Activated naive CD4-positive, alpha-beta T cell treated with anti-CD3 and anti-CD28 coated beads, Interleukin-2, amount 50 U/mL, for 72 hours (primary cell): ENCODE data around the gene DHH. TPM values are rescaled to one million over a fixed set of nuclear protein-coding genes. Genes with fewer than 3 reads are reported as not detected.

Experiments used
- ATAC-seq, 2 donors: fragments of 150-1000 bp; cut with Tn5 transposase; 2 replicates each; pipeline ENCODE4 v1.10.0; 2021; ENCODE audit warnings: mild to moderate bottlenecking in 2 of 2, moderate library complexity in 2 of 2
- DNase-seq, 2 donors: peaks; one replicate each; pipeline ENCODE4 v3.0.0; 2021 to 2022; ENCODE audit warnings: low spot score in 2 of 2
- H3K27ac Mint-ChIP-seq, 2 donors: one replicate each; pipeline ENCODE4 v1.8.0; 2022; ENCODE audit warnings: mild to moderate bottlenecking in 2 of 2, mixed read lengths in 2 of 2
- H3K36me3 Mint-ChIP-seq, 2 donors: one replicate each; pipeline ENCODE4 v1.8.0; 2022; ENCODE audit warnings: mixed read lengths in 2 of 2
- H3K9me3 Mint-ChIP-seq, 2 donors: one replicate each; pipeline ENCODE4 v1.8.0; 2022; ENCODE audit warnings: mixed read lengths in 2 of 2
- total RNA-seq, 2 donors: library from RNA; stranded (reverse); gene quantifications; one replicate each; pipeline ENCODE4 v1.2.3, GENCODE V29; 2022

DHH gene
- total RNA-seq, 2 donors from 2014 or later: 0.19 to 1.0 TPM

DNA sequence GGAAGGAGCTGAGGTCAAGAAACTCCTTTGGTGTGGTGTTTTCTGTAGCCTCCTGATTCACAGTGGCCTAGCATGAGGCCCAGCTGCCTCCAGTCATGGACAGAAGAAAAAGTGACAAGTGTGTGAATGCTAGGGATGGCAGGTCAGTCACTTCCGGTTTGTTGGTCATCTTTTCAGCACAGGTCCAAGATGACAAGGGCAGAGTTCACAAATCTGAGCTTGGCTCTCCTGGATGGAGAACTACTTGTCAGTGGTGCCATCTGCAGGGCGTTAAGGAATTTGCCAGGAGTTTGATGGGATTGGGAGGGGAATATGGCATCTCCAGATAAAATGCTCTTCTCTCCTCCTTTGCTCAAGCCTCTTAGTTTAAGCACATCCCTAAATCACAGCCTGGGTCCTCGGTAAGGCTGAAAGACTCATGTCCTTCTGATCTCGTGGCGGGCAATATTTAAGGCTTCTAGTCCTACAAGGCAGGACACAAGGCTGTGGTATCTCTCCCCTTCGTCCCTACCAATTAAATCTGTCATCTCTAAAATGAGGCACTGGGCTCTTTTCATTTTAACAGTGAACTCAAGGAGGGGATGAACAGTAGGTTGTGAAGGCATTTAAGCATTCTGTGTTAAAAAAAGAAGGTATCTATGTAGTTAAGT lies 26.6 kb upstream of the DHH start:
- no peaks in the 10 kb centered on the region for H3K36me3 Mint-ChIP-seq
- DNase-seq: no peak
- peak; percentile 4 to 56 for ATAC-seq
- no peaks in the 10 kb centered on the region for H3K9me3 Mint-ChIP-seq
- peak overlapping the region in 1 of 2 donors; percentile 50 for H3K27ac Mint-ChIP-seq

DNA sequence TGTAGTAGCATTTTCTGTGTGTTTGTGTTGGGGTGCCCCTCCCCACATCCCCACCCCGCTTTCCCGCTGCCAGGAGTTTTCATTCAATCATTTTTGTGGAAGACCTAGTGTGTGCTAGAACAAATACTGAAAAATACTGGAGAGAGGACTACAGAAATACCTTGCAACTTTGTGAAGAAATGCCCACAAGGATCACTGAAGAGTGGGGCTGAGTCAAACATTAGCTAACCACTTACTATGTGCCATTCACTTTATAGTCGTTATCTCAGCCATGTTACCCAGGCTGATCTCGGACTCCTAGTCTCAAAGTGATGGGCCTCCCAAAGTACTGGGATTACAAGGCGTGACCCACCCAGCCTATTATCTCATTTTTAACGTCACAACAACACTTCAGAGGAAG lies 16.6 kb upstream of the DHH start:
- no peak for DNase-seq
- Mint-ChIP-seq H3K36me3 (peaks cover 5 to 7% of the 10 kb centered on the region in 2 donors), H3K27ac (peak overlapping the region; percentile 97 to 98), H3K9me3 (no peaks in the 10 kb centered on the region)
- peak; percentile 5 to 42 for ATAC-seq

DNA sequence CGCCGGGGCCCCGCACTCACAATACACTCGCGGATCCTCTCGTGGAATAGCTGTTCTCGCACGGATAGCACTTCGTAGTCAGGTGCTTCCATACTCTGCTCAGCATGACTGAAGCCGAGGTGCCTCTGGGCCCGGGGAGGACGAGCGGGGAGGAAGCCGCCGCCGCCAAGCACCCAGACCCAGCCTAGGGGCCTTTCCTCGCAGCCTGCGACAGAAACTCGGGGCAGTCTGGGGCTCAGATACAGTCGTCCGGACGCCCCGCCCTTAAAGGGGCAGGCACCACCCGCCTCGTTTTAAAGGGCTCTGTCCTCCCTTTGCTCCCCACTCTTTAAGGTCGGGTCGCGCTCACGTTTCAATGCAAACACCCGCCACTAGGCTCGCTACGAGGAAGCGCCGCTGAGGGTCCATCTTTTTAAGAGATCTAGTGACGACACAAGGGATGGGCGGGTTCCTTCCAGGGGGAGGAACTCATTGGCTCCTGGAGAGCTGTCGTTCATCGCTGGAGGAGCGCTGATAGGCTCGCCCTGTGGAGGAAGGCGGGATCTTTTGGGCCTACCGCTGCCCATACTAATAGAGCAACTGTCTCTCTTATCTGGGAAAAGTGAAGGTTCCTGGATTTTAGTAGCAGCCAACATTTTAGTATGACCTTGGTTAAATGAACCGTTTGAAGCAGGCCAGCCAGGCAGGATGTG lies 16.0 kb upstream of the DHH start, which contains the start of gene LMBR1L:
LMBR1L (minus strand) TSS at position 384 of the 692 bp plus-strand sequence; CDS start at position 92, 292 bp downstream.
- H3K9me3 Mint-ChIP-seq: no peaks in the 10 kb centered on the region
- peak within 1 kb of the TSS; percentile 97 to 98 for H3K27ac Mint-ChIP-seq

DNA sequence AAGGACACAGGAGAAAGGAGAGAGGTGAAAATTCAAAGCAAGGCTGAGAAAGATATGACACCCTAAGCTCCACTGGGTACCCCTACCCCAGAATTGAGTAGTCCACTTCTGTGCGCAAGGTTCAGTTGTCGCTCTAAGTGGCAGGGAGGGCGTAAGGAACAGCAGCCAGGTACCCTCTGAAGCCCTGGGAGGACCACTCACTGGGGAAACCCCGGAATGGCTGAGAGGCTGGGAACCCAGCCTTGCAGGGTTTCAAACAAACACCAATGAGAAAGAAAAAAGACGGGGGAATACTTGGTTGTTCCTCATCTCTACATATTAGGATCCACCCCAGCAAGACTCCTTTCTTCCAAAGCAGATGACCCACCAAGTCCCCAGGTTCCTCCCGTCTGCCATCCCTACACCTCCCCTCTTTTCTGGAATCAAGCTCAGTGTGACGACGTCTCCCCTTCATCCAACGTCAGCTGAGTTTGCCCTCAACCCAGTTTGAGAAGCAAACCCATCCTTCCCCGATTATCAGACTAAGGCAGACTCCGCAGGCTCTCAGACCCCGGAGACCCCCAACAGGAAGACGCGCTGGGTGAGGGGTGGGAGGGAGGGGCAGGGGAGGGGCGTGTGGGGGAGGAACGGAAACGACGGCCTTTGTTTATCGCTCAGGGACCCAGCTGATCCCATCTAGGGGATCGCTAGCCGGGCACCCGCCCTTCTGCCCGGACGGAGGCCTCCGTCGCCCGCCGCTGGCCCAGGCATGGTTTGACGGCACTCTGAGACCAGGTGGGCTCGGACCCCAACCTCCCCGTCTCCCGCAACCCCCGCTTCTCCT lies 15.3 kb upstream of the DHH start:
- ATAC-seq: no peak

More for the DNA sequence above, 16.0 kb upstream of the DHH start, which contains the start of gene LMBR1L:
- ATAC-seq: peak; percentile 99 to 100
- peaks cover 5 to 7% of the 10 kb centered on the region in 2 donors for H3K36me3 Mint-ChIP-seq
- DNase-seq: peak; percentile 88 to 93

DNA sequence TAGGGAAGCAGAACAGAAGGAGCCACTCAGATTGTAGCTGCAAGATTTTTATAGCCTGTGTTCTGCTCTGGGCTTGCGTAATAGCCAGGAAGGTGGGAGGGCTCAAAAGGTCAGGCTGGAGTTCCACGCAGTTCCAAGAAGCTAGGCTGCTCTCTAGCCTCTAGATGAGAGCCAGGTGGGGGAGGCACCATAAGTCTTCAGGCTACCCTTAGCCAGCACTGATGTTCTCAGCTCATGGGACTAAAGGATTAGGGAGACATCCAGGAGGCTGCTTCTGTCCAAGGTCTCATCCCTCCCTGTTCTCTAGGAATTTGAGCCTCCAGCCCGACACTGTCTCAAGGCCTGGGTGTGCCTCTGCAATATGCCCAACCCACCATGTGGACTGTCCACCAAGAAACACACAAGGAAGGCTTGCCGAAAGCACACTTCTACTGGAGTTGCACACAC lies 14.4 kb upstream of the DHH start:
- no peaks in the 10 kb centered on the region for H3K9me3 Mint-ChIP-seq
- peaks cover 5 to 7% of the 10 kb centered on the region in 2 donors for H3K36me3 Mint-ChIP-seq
- ATAC-seq: no peak
- no peak for DNase-seq
- H3K27ac Mint-ChIP-seq: peak overlapping the region in 1 of 2 donors; percentile 97

More for the DNA sequence above, 15.3 kb upstream of the DHH start:
- Mint-ChIP-seq H3K9me3 (no peaks in the 10 kb centered on the region), H3K27ac (peak overlapping the region; percentile 97 to 98), H3K36me3 (peaks cover 5 to 7% of the 10 kb centered on the region in 2 donors)
- no peak for DNase-seq

DNA sequence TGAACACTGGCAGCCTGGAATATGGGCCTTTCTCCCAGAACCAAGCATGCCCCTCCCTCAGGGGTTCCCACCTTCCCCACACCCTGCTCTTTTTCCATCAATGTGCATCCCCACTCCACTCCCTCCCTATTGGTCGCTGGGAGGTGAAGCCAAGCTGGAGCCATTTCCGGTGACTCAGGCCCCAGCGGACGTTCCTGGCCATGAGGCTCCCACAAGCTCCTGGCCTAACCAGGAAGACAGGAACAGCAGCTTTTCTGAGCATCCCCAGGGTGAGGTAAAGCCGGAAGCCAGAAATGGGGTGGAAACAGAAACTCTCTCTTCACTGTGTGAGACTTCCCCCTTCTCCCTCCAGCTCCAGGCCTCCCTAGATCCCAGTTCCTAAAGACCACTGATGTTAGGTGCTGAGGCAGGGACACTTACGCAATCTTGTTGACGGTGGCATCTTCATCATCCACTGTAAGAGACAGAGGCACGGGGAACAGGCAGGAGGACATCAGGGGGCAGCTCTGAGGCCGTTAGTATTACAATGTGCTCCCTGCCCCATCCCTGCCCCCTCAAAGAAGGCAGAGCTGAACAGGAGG lies 11.0 kb upstream of the DHH start:
- Mint-ChIP-seq H3K9me3 (no peaks in the 10 kb centered on the region), H3K27ac (no peak overlapping the region), H3K36me3 (peaks cover 4% of the 10 kb centered on the region in 2 donors)
- ATAC-seq (no peak), DNase-seq (no peak)

DNA sequence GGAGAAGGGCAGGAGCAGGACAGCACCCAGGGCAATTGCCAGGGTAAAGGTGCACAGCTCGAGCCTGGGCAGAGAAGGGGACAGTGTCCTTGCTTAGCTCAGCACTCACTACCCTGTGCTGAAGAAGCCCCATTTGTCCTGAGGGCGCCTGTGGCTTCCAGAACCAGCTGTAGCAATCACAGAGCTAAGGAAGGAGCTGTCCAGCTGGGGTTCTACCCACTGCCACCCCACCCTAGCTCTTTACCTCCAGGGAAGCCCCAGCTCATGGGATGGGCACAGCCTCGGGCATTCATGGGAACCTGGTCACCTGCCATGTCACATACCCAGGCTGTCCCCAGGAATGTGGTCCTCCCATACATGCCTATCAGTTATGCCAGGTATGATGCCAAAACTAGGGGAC lies 10.2 kb upstream of the DHH start:
- H3K9me3 Mint-ChIP-seq: no peaks in the 10 kb centered on the region
- no peaks in the 10 kb centered on the region for H3K36me3 Mint-ChIP-seq
- H3K27ac Mint-ChIP-seq: no peak overlapping the region
- ATAC-seq (no peak), DNase-seq (no peak)

DNA sequence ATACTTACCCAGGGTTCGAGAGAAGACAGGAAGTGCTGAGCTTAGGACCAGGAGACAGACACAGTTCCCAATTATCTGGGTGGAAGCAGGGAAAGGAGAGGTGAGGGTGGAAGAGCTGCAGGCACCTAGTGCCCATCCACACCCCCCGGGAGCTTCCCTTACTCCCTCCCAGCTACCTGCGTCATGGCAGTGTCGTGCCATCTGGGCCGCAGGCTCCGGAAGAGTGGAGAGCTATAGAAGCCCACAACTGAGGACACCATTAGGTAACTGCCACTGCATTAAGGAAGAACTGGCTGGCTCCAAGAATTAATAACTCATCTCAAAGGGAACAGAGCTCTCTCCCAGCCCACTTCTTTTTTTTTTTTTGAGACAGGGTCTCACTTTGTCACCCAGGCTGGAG lies 5.8 kb upstream of the DHH start:
- no peak for ATAC-seq
- H3K9me3 Mint-ChIP-seq: no peaks in the 10 kb centered on the region

DNA sequence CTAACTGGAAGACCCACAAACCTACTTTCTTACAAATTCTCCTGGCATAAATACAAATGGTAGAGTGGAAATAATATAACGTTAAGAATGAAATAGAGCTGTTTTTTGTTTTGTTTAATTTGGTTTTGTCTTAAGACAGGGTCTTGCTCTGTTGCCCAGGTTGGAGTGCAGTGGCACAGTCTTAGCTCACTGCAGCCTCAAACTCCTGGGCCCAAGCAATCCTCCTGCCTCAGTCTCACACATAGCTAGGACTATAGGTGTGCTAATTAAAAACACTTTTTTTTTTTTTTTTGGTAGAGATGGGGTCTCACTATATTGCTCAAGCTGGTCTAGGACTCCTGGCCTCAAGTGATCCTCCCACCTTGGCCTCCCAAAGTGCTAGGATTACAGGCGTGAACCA lies 4.1 kb upstream of the DHH start:
- H3K9me3 Mint-ChIP-seq: no peaks in the 10 kb centered on the region
- H3K27ac Mint-ChIP-seq: no peak overlapping the region
- DNase-seq (no peak), ATAC-seq (no peak)
- peaks cover 0 to 10% of the 10 kb centered on the region in 2 donors for H3K36me3 Mint-ChIP-seq

More for the DNA sequence above, 5.8 kb upstream of the DHH start:
- no peak overlapping the region for H3K27ac Mint-ChIP-seq
- peaks cover 0 to 4% of the 10 kb centered on the region in 2 donors for H3K36me3 Mint-ChIP-seq
- DNase-seq: no peak

DNA sequence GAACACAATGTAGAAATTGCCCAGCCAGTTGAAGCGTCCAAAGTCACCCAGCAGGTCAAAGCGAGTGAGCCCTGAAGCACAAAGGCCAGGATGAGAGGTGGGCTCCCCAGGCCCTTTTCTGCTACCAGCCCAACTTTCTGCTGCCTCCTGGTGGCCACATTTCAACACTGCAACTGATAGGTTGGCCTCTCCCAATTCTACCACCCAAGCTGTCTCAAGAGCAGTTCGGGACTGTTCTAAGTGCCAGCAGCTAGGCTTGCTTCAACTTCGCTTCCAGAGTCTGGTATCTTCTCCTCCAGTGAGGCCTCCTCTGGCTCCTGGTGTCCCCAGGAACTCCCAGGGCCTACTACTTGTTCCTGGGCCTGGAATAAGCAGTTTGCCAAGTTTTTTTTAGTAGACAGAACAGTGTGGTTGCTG lies 3.4 kb upstream of the DHH start:
- Mint-ChIP-seq H3K9me3 (no peaks in the 10 kb centered on the region), H3K27ac (no peak overlapping the region), H3K36me3 (peaks cover 0 to 10% of the 10 kb centered on the region in 2 donors)
- DNase-seq (peak in 1 of 2 donors; percentile 71), ATAC-seq (peak; percentile 48 to 69)

DNA sequence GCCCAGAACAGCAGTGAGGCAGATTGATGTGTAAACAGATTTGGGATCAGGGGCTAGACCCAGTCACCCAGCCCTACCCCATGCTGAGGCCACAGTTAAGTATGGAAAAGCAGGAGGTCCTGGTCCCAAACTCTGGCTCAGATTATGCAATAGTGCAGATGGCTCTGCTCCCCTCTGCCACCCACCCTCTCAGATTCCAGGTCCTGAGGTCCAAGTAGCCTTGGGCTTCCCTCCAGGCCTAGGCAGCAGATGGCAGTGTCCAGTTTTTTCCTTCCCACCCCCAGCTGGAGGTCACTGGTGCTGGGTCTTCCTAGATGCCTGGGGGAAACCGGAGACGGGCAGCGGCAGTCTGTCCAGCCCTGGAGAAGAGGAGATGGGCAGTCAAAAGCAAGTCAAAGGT lies 2.8 kb upstream of the DHH start:
- ATAC-seq (no peak), DNase-seq (no peak)
- H3K27ac Mint-ChIP-seq: no peak overlapping the region
- peaks cover 0 to 10% of the 10 kb centered on the region in 2 donors for H3K36me3 Mint-ChIP-seq
- no peaks in the 10 kb centered on the region for H3K9me3 Mint-ChIP-seq

DNA sequence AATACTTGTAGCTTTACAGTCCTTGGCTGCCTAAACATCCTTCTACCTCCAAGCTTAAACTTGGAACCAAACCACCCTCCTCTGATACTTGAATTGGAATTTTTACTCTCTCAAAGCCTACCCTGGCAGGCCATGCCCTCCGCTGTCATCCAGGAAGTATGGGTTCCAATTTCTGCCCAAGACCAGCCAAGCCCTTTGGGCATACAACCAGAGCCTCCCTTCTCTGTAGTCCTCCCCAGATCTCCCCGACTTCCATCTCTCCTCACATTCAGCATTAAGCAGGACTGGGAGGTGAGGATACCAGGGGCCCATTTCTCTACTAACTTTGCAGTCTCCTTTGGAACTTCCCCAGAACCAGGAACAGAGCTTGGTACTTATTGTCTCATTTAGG lies 369 bp upstream of the DHH start:
- Mint-ChIP-seq H3K36me3 (peaks cover 0 to 10% of the 10 kb centered on the region in 2 donors), H3K27ac (peak overlapping the region in 1 of 2 donors; percentile 5), H3K9me3 (no peaks in the 10 kb centered on the region)
- ATAC-seq (no peak), DNase-seq (no peak)

DNA sequence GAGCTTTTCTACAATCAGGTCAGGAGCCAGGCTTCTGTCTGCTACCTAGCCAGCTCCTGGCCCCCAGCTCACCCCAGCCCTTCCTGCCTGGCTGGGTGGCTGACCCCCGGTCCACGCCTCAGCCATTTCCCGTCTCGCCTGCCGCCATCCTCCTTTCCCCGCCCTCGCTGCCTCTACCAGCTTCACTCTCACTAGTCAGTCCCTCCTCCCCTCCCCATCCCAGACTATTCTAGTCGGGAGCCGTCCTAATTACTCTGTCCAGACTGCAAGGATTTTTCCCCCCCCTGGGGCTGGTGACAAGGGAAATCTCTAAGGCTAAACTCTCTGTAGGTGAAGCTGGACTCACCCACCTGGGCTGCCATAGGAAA lies 825 bp downstream of the DHH start:
- Mint-ChIP-seq H3K9me3 (no peaks in the 10 kb centered on the region), H3K27ac (no peak overlapping the region), H3K36me3 (peaks cover 0 to 10% of the 10 kb centered on the region in 2 donors)
- DNase-seq (no peak), ATAC-seq (no peak)

DNA sequence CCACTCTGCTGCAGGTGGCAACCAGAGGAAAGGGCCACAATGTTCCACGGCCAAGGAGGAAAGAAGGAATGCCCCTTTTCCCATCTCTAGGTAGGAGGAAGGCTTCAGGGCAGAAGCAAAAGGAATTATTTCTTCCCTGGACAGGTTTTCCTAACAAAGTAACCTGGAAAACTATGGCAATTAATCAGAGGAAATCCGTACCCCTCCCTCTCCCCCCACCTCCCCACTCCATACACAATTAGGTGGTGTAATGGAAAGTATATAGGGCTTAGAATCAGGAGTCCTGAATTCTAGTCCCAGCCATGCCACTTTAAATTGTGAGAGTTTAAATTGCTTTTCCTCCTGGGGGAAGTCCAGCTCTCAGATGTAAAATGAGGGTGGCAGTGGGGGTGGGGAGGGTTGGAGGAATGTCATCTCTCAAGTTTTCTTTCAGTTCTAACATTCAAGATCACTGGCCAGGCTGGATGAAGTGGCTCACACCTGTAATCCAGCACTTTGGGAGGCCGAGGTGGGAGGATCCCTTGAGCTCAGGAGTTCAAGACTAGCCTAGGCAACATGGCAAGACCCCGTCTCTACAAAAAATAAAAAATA lies 1.7 kb downstream of the DHH start:
- no peak for ATAC-seq
- no peak for DNase-seq
- no peaks in the 10 kb centered on the region for H3K9me3 Mint-ChIP-seq
- H3K36me3 Mint-ChIP-seq: peaks cover 0 to 10% of the 10 kb centered on the region in 2 donors
- H3K27ac Mint-ChIP-seq: no peak overlapping the region

DNA sequence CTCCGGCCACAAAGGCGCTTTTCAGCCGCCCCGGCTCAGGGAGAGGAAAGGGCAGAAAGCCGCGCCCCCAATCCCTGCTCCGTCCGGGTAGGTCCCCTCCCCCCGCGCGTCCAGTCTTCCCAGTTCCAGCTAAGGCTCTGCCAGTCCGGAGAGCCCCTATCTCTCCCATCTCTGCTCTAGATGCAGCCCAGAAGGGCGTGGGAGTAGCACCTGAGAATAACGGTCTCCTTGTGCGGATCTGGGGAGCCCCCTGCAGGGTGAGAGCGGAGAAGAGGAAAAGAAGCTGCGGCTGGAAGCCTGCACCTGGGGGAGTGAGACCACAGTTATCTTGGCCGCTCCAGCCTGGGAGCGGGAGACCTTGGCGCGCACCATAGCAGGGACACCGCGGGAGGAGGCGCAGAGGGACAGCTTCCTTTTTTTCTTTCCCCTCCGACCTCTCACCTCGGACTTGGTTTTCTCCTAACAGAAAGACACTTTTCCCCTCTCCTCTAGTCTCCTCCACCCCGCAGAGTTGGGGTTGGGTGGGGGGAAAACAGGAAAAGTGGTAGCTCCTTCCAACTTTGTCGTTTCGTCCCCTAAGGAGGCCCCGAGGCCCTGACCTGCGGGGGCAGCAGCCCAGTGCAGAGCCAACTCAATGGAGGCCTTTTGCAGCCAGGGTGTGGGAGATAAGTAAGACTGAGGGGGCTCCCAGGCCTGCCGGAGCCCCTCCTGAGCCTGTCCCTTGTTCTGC lies 2.4 kb downstream of the DHH start:
- H3K36me3 Mint-ChIP-seq: peaks cover 0 to 10% of the 10 kb centered on the region in 2 donors
- H3K27ac Mint-ChIP-seq: no peak overlapping the region
- DNase-seq (peak in 1 of 2 donors; percentile 69), ATAC-seq (peak; percentile 31 to 57)
- no peaks in the 10 kb centered on the region for H3K9me3 Mint-ChIP-seq

DNA sequence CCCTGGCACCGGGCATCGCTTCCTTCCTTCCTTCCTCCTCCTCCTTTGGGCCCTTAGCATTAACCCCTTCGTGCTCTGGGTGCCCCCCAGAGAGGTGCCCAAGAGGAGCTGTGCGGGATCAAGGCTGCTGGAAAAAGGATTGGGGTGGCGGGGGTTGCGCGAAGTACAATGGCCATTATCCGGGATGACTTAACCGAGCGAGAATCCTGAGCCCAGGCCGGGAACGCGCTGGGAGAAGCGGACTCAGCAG lies 2.8 kb downstream of the DHH start:
- ATAC-seq (no peak), DNase-seq (no peak)
- Mint-ChIP-seq H3K9me3 (no peaks in the 10 kb centered on the region), H3K36me3 (peaks cover 0 to 10% of the 10 kb centered on the region in 2 donors), H3K27ac (no peak overlapping the region)
